DMS79 treated with DMSO at 0.1 percent for 48 hours (cell line): ENCODE results near the gene PLK4.
"Not testable (repeated sequence)": the region's sequence is repeated elsewhere in the genome, so short reads cannot be mapped to it uniquely, and the experiment has no call there.

Experiments used
- DNase-seq: peaks from one replicate; lab custom pipeline; 2025; lab: John Stamatoyannopoulos, UW

PLK4 gene

GRCh38 chr4:127905029-127905428 lies 24.3 kb downstream of the PLK4 start:
- no peak for DNase-seq

GRCh38 chr4:127916512-127916911 lies 35.8 kb downstream of the PLK4 start:
- no peak for DNase-seq

- DNase-seq, result no peak
These were observed 36.5 kb downstream of the PLK4 start for GRCh38 chr4:127917151-127917550.

GRCh38 chr4:127920521-127920920 lies 39.8 kb downstream of the PLK4 start:
- DNase-seq, result no peak

- no peak for DNase-seq
These were observed 41.5 kb downstream of the PLK4 start for GRCh38 chr4:127922226-127922625.

- DNase-seq, result not testable (repeated sequence)
These were observed 45.0 kb downstream of the PLK4 start for GRCh38 chr4:127925720-127926119.

GRCh38 chr4:127930175-127930574 lies 49.5 kb downstream of the PLK4 start:
- DNase-seq, result no peak

GRCh38 chr4:127931836-127932235 lies 51.1 kb downstream of the PLK4 start:
- DNase-seq, result not testable (repeated sequence)

GRCh38 chr4:127936974-127937373 lies 56.3 kb downstream of the PLK4 start:
- no peak for DNase-seq
